ENCODE data around the gene NCEH1.
"Not testable (repeated sequence)": the region's sequence is repeated elsewhere in the genome, so short reads cannot be mapped to it uniquely, and the experiment has no call there.

The NCEH1 gene

DNA sequence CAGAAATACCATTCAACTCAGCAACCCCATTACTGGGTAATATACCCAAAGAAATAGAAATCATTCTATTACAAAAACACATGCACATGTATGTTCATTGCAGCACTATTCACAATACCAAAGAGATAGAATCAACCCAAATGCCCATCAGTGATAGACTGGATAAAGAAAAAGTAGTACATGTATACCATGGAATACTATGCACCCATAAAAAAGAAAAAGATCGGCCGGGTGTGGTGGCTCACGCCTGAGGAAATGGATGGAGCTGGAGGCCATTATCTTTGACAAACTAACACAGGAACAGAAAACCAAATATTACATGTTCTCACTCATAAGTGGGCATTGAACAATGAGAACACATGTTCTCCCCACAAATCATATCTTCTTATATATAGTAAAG lies 112.0 kb downstream of the NCEH1 start:
- no peak for DNase-seq (ENCODE audit: low read depth)
- TF ChIP-seq, protein P1, sequence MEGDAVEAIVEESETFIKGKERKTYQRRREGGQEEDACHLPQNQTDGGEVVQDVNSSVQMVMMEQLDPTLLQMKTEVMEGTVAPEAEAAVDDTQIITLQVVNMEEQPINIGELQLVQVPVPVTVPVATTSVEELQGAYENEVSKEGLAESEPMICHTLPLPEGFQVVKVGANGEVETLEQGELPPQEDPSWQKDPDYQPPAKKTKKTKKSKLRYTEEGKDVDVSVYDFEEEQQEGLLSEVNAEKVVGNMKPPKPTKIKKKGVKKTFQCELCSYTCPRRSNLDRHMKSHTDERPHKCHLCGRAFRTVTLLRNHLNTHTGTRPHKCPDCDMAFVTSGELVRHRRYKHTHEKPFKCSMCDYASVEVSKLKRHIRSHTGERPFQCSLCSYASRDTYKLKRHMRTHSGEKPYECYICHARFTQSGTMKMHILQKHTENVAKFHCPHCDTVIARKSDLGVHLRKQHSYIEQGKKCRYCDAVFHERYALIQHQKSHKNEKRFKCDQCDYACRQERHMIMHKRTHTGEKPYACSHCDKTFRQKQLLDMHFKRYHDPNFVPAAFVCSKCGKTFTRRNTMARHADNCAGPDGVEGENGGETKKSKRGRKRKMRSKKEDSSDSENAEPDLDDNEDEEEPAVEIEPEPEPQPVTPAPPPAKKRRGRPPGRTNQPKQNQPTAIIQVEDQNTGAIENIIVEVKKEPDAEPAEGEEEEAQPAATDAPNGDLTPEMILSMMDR (IDR thresholded peaks at IDR 0.05; ENCODE audit: insufficient read depth, low read depth, low read length, missing control alignments) = no peak
- no peak overlapping the region for H3K4me3 ChIP-seq (ENCODE audit: low read depth, low read length)

DNA sequence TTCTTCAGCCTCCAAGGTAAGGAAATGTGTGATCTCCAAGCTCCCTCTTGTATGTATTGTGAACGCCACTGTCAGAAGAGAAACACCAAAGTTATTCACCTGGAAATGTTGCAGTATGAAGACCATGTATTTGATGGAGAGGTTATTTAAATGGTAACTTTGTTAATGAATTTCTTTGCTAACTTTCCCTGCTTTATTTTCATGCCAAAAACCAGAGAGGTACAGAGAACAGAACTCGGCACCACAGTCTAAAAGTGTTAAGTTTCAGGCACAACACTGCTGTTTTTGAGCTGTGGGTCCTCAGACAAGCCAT lies 114.5 kb downstream of the NCEH1 start:
- TF ChIP-seq, protein P1 (IDR thresholded peaks at IDR 0.05; ENCODE audit: insufficient read depth, low read depth, low read length, missing control alignments) = no peak
- no peak overlapping the region for H3K4me3 ChIP-seq (ENCODE audit: low read depth, low read length)
- DNase-seq (ENCODE audit: low read depth) = no peak

DNA sequence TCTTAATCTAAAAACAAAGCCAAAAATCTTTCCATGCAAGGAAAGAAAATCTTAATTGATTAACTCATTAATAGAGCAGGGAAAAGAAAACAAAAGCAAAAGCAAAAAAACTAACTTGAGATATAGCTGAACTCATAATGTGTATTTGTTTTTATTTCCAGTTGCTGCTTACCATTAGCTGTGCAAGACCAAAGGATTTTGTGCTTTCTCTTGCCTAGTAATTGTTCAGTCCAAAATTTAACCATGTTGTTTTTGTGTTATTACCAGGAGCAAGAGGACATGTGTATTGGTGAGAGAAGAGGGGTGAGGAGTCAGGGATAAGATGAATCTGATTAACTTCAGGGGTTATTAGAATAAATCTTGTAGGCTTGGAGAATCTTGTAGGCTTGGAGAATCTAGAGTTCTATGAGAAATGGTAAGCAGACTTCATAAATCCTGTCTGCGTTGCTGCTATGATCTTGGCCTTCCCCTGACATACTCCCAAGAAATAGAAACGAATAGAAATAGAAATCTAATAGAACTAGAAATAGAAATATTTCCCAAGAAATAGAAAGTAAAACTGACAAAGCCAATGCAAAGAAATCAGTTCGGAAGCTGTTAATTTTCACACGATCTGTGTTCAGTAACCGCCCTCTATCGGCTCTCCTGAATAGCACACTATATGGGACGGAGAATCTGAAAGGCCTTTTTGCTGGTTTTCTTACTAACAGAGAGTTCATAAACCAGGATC lies 115.0 kb downstream of the NCEH1 start:
- DNase-seq (ENCODE audit: low read depth) = peak; percentile 81
- TF ChIP-seq, protein P1 (IDR thresholded peaks at IDR 0.05; ENCODE audit: insufficient read depth, low read depth, low read length, missing control alignments) = peak; percentile 84
- peak overlapping the region; percentile 54 for H3K4me3 ChIP-seq (ENCODE audit: low read depth, low read length)

DNA sequence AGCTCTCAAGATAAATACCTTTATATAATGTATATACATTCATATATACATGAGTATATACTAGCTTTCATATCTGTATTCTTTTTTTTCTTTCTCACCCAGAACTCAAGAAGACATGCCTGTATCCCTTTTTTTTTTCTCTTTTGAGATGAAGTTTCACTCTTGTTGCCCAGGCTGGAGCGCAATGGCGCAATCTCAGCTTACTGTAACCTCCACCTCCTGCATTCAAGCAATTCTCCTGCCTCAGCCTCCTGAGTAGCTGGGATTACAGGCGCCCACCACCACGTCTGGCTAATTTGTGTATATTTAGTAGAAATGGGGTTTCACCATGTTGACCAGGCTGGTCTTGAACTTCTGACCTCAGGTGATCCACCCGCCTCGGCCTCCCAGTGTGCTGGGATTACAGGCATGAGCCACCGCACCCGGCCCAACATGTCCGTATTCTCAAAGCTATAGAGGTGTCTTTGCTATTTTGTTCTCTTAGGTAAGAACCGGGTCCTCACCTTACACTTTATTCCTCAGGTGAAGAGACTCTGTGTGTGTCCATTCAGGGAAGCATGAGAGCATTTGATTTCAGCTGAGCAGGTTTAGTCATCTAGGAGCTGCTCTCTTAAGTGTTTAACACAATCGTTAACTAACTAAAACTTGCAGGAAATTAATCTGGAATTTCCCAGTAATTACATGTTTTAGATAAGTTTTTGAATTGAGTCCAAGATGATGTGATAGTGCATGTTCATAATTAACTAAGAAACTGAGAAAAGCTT lies 115.8 kb downstream of the NCEH1 start:
- DNase-seq (ENCODE audit: low read depth) = not testable (repeated sequence)

DNA sequence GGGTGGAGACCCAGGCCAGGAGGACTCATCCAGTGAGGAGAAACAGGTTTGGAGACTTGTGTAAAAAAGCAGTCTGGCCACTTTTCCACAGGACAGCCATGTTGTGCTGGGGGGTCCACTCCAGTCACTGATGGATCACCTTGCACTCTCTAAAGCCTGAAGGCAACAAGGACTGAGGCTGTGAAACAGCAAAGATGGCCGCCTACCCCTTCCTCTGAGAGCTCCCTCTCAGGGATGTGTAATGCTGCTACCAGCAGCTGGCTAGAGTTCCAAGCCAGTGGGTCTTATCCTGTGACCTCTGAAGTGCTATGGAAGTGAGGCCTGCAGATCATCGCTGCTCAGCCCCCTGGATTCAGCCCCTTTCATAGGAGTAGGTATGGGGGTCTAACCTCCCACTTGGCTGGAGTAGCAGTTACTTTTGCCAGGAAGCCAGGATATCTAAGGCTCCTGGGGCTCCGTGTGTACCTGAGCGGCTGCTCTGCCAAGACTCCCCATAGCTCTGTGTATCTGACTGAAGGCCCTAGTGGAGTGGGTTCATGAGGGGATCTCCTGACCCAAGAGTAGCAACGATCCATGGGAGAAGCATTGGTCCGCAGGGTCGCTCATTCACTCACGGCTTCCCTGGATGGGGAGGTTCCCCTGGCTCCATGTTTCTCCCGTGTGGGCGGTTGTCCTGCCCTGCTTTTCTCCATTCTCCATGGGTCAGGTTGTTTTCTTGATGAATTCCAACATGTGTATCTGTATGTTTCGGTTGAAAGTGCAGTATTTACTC lies 117.8 kb downstream of the NCEH1 start:
- H3K4me3 ChIP-seq (ENCODE audit: low read depth, low read length) = peak overlapping the region; percentile 9; the same call in 1 of the 2 replicates
- DNase-seq (ENCODE audit: low read depth) = peak; percentile 41
- TF ChIP-seq, protein P1 (IDR thresholded peaks at IDR 0.05; ENCODE audit: insufficient read depth, low read depth, low read length, missing control alignments) = no peak

More for the DNA sequence above, 115.8 kb downstream of the NCEH1 start:
- not testable (repeated sequence) for H3K4me3 ChIP-seq (ENCODE audit: low read depth, low read length)

DNA sequence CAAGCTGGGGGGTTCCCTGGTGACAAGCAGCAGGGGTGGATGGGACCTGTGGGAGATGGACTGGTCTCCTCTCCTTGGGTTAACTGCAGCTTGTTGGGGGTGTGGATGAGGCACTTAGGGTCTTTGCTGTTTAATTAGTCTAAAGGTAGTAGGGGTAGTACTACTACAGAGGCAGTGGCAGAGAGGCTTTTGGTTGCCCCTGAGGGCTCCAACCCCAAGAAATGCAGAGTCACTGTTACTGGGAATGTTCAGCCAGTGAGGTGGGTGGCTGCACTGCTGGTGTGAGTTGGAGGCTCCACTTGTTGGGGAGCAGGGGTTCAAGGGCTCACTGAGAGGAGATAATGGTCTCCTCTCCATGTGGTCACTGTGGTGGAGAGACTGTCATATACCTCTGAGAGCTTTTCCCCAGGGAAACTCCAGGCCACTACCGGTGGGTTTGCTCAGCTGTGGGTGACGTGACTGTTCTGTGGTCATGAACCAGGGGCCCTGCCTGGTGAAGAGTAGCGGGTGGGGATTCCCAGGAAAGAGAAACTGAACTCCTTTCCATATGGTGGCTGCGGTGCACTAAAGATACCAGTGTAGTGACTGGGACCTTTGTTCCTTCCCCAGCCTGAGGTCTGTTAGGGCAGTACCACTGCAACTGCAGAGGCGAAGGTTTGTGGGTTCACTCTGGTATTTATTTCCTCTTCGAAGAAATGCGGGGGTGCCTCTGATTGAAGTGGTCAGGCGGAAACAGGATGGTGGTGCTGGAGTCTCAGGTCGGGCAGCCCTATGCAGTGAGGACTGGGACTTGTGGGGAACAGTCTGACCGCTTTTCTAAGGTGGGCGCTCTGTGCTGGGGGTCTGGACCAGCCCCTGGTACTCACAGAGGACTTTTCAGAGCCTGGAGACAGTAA lies 118.7 kb downstream of the NCEH1 start:
- DNase-seq (ENCODE audit: low read depth) = peak; percentile 95
- TF ChIP-seq, protein P1 (IDR thresholded peaks at IDR 0.05; ENCODE audit: insufficient read depth, low read depth, low read length, missing control alignments) = no peak
- H3K4me3 ChIP-seq (ENCODE audit: low read depth, low read length) = peak overlapping the region; percentile 9; the same call in 1 of the 2 replicates
